A549 treated with Mapracorat at 1 μM for 4 hours (cell line): ENCODE data around the gene MRPL2. TPM values are rescaled to one million over a fixed set of nuclear protein-coding genes. Genes with fewer than 3 reads are reported as not detected.

ENCODE experiments used
- total RNA-seq: library from RNA; stranded (reverse); fragments of 200-300 nt; extraction: Qiagen RNA extraction; gene quantifications from 5 replicates; pipeline ENCODE4 v1.2.3, GENCODE V29; 2022

The MRPL2 gene
- 55.1 to 64.6 TPM (median 59.6 TPM) in 5 replicates for total RNA-seq

GRCh38 chr6:43059168-43060033 is at the start of gene MRPL2, which contains the start of gene KLC4:
Gene MRPL2 (minus strand): TSS chr6:43059434. CDS start chr6:43059381, 53 bp downstream.
Gene KLC4 (plus strand): TSS chr6:43059631. CDS start chr6:43061336, 1,705 bp downstream.

GRCh38 chr6:43075670-43076463 is 16.6 kb upstream of the MRPL2 start, which contains the start of gene PTK7:
Gene PTK7 (plus strand): TSS chr6:43076314. CDS start chr6:43076489, 175 bp downstream.

GRCh38 chr6:43053545-43054205 is 5.6 kb downstream of the MRPL2 start, which contains the start of gene CUL7:
Gene CUL7 (minus strand): TSS chr6:43053851. CDS start chr6:43052788, 1,063 bp downstream.

GRCh38 chr6:43021270-43022047 is 37.8 kb downstream of the MRPL2 start, which contains the start of gene RRP36:
Gene RRP36 (plus strand): TSS chr6:43021623. CDS start chr6:43021655, 32 bp downstream.

GRCh38 chr6:43013843-43014433 is 45.3 kb downstream of the MRPL2 start, which contains the start of the genes KLHDC3 and MEA1:
Gene KLHDC3 (plus strand): TSS chr6:43014249. CDS start chr6:43017193, 2,944 bp downstream.
Gene MEA1 (minus strand): TSS chr6:43013946. CDS start chr6:43013813, 133 bp downstream.

Other genes with a start within 250 kb of the MRPL2 start
- gene RPL7L1, start 179.8 kb downstream of the MRPL2 start, total RNA-seq = 61.4 to 82.5 TPM (median 64.6 TPM) in 5 replicates
- gene PTCRA, start 143.4 kb downstream of the MRPL2 start, total RNA-seq = not detected in 5 replicates
- 35.8 to 45.4 TPM (median 42.7 TPM) in 5 replicates for gene CNPY3, start 130.0 kb downstream of the MRPL2 start, total RNA-seq
- 0.22 to 0.30 TPM in 2 of 5 replicates, not detected in the others for gene GNMT, start 98.7 kb downstream of the MRPL2 start, total RNA-seq
- 5.1 to 9.3 TPM (median 8.6 TPM) in 5 replicates for gene PEX6, start 80.3 kb downstream of the MRPL2 start, total RNA-seq
- 23.1 to 26.5 TPM (median 25.1 TPM) in 5 replicates for gene PPP2R5D, start 74.9 kb downstream of the MRPL2 start, total RNA-seq
- 88.1 to 96.0 TPM (median 92.0 TPM) in 5 replicates for gene MEA1, start 45.5 kb downstream of the MRPL2 start, total RNA-seq
- 24.6 to 28.7 TPM (median 26.6 TPM) in 5 replicates for gene KLHDC3, start 45.2 kb downstream of the MRPL2 start, total RNA-seq
- gene RRP36, start 37.8 kb downstream of the MRPL2 start, total RNA-seq = 67.5 to 78.6 TPM (median 72.7 TPM) in 5 replicates
- gene CUL7, start 5.6 kb downstream of the MRPL2 start, total RNA-seq = 6.2 to 9.1 TPM (median 7.2 TPM) in 5 replicates
- 5.0 to 7.7 TPM (median 7.0 TPM) in 5 replicates for gene KLC4, start 197 bp upstream of the MRPL2 start, total RNA-seq
- gene PTK7, start 16.9 kb upstream of the MRPL2 start, total RNA-seq = 3.9 to 5.8 TPM (median 4.8 TPM) in 5 replicates
- 12.3 to 16.9 TPM (median 16.1 TPM) in 5 replicates for gene SRF, start 111.8 kb upstream of the MRPL2 start, total RNA-seq
- 7.2 to 12.6 TPM (median 7.9 TPM) in 5 replicates for gene CUL9, start 122.8 kb upstream of the MRPL2 start, total RNA-seq
- 72.7 to 108 TPM (median 97.1 TPM) in 5 replicates for gene DNPH1, start 170.0 kb upstream of the MRPL2 start, total RNA-seq
- gene TTBK1, start 184.0 kb upstream of the MRPL2 start, total RNA-seq = 0.02 to 0.07 TPM (median 0.04 TPM) in 5 replicates
- gene SLC22A7, start 238.8 kb upstream of the MRPL2 start, total RNA-seq = not detected in 5 replicates
- gene CRIP3, start 249.4 kb upstream of the MRPL2 start, total RNA-seq = 0.39 to 0.51 TPM (median 0.43 TPM) in 5 replicates